ENCODE data around the gene SEL1L2.

DNA sequence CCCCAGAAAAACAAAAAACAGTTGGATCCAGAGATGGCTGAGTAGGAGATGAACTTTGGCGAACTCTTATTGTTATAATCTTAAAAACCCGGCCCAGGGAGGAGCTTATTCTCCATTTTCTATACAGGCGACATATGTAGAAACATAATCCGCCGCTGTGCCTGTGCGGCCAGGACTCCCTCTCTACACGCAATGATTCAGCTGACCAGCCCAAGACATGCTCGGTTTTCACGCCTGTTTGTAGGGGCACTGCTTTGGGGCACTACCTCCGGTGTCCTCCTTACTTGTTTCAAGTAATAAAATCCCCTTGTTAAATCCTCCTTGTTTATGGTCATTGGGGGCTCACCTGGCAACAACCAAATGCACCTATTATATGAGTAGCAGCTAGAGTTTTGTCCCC is 89.9 kb downstream of the SEL1L2 start:
- TF ChIP-seq, protein P1, sequence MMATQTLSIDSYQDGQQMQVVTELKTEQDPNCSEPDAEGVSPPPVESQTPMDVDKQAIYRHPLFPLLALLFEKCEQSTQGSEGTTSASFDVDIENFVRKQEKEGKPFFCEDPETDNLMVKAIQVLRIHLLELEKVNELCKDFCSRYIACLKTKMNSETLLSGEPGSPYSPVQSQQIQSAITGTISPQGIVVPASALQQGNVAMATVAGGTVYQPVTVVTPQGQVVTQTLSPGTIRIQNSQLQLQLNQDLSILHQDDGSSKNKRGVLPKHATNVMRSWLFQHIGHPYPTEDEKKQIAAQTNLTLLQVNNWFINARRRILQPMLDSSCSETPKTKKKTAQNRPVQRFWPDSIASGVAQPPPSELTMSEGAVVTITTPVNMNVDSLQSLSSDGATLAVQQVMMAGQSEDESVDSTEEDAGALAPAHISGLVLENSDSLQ (IDR thresholded peaks at IDR 0.05) = no peak
- TF ChIP-seq ARNT (IDR thresholded peaks at IDR 0.05) (no peak), FOXK2 (IDR thresholded peaks at IDR 0.05) (no peak), SP1 (IDR thresholded peaks at IDR 0.05) (no peak), ZNF384 (IDR thresholded peaks at IDR 0.05) (no peak), FOXM1 (IDR thresholded peaks at IDR 0.05; ENCODE audit: borderline replicate concordance) (no peak)
